ENCODE results near the gene FGF14.

- no peak for TF ChIP-seq CTCF (IDR thresholded peaks at IDR 0.05; ENCODE audit: insufficient read depth, low read length, poor library complexity, severe bottlenecking)
- no peak for TF ChIP-seq EZH2phosphoT487 (conservative IDR thresholded peaks at IDR 0.05; ENCODE audit: low read length)
Measured at GRCh38 chr13:101828119-101828518, 573.7 kb downstream of the FGF14 start.
